ENCODE results near the gene KIRREL3.

Gene KIRREL3

GRCh38 chr11:126420698-126421256, 579.8 kb downstream of the KIRREL3 start:
- in situ Hi-C loops (cut with HindIII; ENCODE audit: low pct_unique_long_range_greater_than_20kb, low sequenced_read_pairs), result no loop called here
- TF ChIP-seq JUND (IDR thresholded peaks at IDR 0.05; ENCODE audit: low read depth), result no peak
- DNase-seq (ENCODE audit: low read depth in 1 of 2, low spot score in 1 of 2), result no peak

- in situ Hi-C loops (cut with HindIII; ENCODE audit: low pct_unique_long_range_greater_than_20kb, low sequenced_read_pairs), result no loop called here
- TF ChIP-seq JUND (IDR thresholded peaks at IDR 0.05; ENCODE audit: low read depth), result no peak
- no peak for DNase-seq (ENCODE audit: low read depth in 1 of 2, low spot score in 1 of 2)
Observed at GRCh38 chr11:126419801-126420697, 580.5 kb downstream of the KIRREL3 start.

- in situ Hi-C loops (cut with HindIII; ENCODE audit: low pct_unique_long_range_greater_than_20kb, low sequenced_read_pairs), result no loop called here
- no peak for TF ChIP-seq JUND (IDR thresholded peaks at IDR 0.05; ENCODE audit: low read depth)
- no peak for DNase-seq (ENCODE audit: low read depth in 1 of 2, low spot score in 1 of 2)
Observed at GRCh38 chr11:126418887-126419286, 581.7 kb downstream of the KIRREL3 start.

- no peak for TF ChIP-seq JUND (IDR thresholded peaks at IDR 0.05; ENCODE audit: low read depth)
- in situ Hi-C loops (cut with HindIII; ENCODE audit: low pct_unique_long_range_greater_than_20kb, low sequenced_read_pairs), result no loop called here
- DNase-seq (ENCODE audit: low read depth in 1 of 2, low spot score in 1 of 2), result peak in 1 of 2 experiments; percentile 64
Observed at GRCh38 chr11:126417091-126417862, 583.3 kb downstream of the KIRREL3 start.

GRCh38 chr11:126416542-126417090, 584.0 kb downstream of the KIRREL3 start:
- DNase-seq (ENCODE audit: low read depth in 1 of 2, low spot score in 1 of 2), result no peak

GRCh38 chr11:126415669-126416420, 584.7 kb downstream of the KIRREL3 start:
- TF ChIP-seq JUND (IDR thresholded peaks at IDR 0.05; ENCODE audit: low read depth), result no peak
- no peak for DNase-seq (ENCODE audit: low read depth in 1 of 2, low spot score in 1 of 2)
- in situ Hi-C loops (cut with HindIII; ENCODE audit: low pct_unique_long_range_greater_than_20kb, low sequenced_read_pairs), result no loop called here

More at GRCh38 chr11:126416542-126417090, 584.0 kb downstream of the KIRREL3 start:
- in situ Hi-C loops (cut with HindIII; ENCODE audit: low pct_unique_long_range_greater_than_20kb, low sequenced_read_pairs), result no loop called here
- no peak for TF ChIP-seq JUND (IDR thresholded peaks at IDR 0.05; ENCODE audit: low read depth)

GRCh38 chr11:126415128-126415527, 585.4 kb downstream of the KIRREL3 start:
- no peak for TF ChIP-seq JUND (IDR thresholded peaks at IDR 0.05; ENCODE audit: low read depth)
- DNase-seq (ENCODE audit: low read depth in 1 of 2, low spot score in 1 of 2), result no peak
- in situ Hi-C loops (cut with HindIII; ENCODE audit: low pct_unique_long_range_greater_than_20kb, low sequenced_read_pairs), result no loop called here

- in situ Hi-C loops (cut with HindIII; ENCODE audit: low pct_unique_long_range_greater_than_20kb, low sequenced_read_pairs), result no loop called here
- TF ChIP-seq JUND (IDR thresholded peaks at IDR 0.05; ENCODE audit: low read depth), result no peak
- no peak for DNase-seq (ENCODE audit: low read depth in 1 of 2, low spot score in 1 of 2)
Observed at GRCh38 chr11:126414615-126415014, 586.0 kb downstream of the KIRREL3 start.

- DNase-seq (ENCODE audit: low read depth in 1 of 2, low spot score in 1 of 2), result no peak
- TF ChIP-seq JUND (IDR thresholded peaks at IDR 0.05; ENCODE audit: low read depth), result no peak
- in situ Hi-C loops (cut with HindIII; ENCODE audit: low pct_unique_long_range_greater_than_20kb, low sequenced_read_pairs), result no loop called here
Observed at GRCh38 chr11:126413843-126414405, 586.6 kb downstream of the KIRREL3 start.

GRCh38 chr11:126413426-126413825, 587.1 kb downstream of the KIRREL3 start:
- in situ Hi-C loops (cut with HindIII; ENCODE audit: low pct_unique_long_range_greater_than_20kb, low sequenced_read_pairs), result no loop called here
- TF ChIP-seq JUND (IDR thresholded peaks at IDR 0.05; ENCODE audit: low read depth), result no peak
- no peak for DNase-seq (ENCODE audit: low read depth in 1 of 2, low spot score in 1 of 2)

GRCh38 chr11:126411971-126412381, 588.6 kb downstream of the KIRREL3 start:
- no peak for DNase-seq (ENCODE audit: low read depth in 1 of 2, low spot score in 1 of 2)
- TF ChIP-seq JUND (IDR thresholded peaks at IDR 0.05; ENCODE audit: low read depth), result no peak
- in situ Hi-C loops (cut with HindIII; ENCODE audit: low pct_unique_long_range_greater_than_20kb, low sequenced_read_pairs), result no loop called here

Measured in T47D (cell line).